HCT116 (cell line): ENCODE measurements around the gene SLC27A5.

Experiments used
- CEBPB ChIP-seq: IDR thresholded peaks from 2 replicates; pipeline ENCODE4 v1.6.1; 2012; ENCODE audit warnings: low read depth
- EGR1 ChIP-seq: IDR thresholded peaks from 2 replicates; pipeline ENCODE4 v1.6.1; 2012; ENCODE audit warnings: low read depth
- EZH2phosphoT487 ChIP-seq: fragments of 200-600 bp; IDR thresholded peaks from 2 replicates; pipeline ENCODE4 v1.6.1; 2018; ENCODE audit warnings: antibody characterized with exemption, borderline replicate concordance
- POLR2A ChIP-seq: IDR thresholded peaks from 2 replicates; pipeline ENCODE4 v1.7.0; 2011; ENCODE audit warnings: borderline replicate concordance; ENCODE audit not compliant: insufficient read depth, insufficient read length; ENCODE audit errors: extremely low read depth
- TF ChIP-seq, protein P1 (sequence below), 3 experiments: fragments of 200-600 bp in 1 of 3; sonication (generic) in 1 of 3; IDR thresholded peaks in 2 of 3; conservative IDR thresholded peaks in 1 of 3; 2 replicates each; pipeline ENCODE4 v1.5.1; 2012 to 2017; ENCODE audit warnings: low read depth in 2 of 3, low read length in 2 of 3, antibody characterized with exemption in 1 of 3, borderline replicate concordance in 1 of 3, control low read depth in 1 of 3, mild to moderate bottlenecking in 1 of 3, mixed read lengths in 1 of 3, mixed run types in 1 of 3, moderate library complexity in 1 of 3; ENCODE audit not compliant: insufficient read depth in 1 of 3

DNA sequence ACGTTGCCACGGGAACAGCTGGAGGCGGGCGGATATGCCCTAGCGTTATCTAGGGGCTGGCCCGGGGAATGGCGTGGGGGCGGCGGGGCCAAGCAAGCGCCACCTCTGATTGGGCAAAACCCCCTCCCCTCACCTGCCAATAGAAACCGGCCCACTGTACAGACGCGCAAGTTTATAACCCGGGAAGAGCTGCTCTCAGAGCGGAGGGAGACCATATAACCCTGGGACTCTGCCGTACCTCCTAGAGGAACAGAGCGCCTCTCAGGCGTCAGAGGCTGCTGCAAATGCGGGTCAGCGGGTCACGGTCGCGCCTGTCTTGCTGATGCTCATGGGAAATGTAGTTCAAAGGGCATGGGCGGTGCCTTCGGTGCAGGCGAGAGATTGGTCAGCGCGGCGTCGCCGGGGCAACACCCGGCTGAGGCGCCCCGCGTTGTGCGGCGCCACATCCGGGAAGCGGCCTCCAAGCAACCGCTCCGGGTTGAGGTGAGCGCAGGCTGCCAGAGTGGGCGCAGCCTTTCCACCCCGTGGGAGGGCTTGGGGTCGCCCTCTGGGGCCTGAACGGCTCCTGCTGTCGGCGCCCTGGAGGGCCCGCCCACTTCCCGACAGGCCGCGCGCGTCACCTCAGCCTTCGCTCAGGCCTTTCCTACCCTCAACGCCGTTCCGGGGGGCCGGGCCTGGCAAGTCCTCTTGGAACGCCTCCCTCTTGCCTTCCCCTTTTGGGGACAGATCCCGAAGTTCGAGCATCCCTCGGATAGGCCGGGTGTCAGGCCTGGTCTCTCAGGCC, 35.9 kb downstream of the SLC27A5 start, which contains the start of gene ZNF446:
- TF ChIP-seq POLR2A: peak; percentile 53
- TF ChIP-seq, protein P1, sequence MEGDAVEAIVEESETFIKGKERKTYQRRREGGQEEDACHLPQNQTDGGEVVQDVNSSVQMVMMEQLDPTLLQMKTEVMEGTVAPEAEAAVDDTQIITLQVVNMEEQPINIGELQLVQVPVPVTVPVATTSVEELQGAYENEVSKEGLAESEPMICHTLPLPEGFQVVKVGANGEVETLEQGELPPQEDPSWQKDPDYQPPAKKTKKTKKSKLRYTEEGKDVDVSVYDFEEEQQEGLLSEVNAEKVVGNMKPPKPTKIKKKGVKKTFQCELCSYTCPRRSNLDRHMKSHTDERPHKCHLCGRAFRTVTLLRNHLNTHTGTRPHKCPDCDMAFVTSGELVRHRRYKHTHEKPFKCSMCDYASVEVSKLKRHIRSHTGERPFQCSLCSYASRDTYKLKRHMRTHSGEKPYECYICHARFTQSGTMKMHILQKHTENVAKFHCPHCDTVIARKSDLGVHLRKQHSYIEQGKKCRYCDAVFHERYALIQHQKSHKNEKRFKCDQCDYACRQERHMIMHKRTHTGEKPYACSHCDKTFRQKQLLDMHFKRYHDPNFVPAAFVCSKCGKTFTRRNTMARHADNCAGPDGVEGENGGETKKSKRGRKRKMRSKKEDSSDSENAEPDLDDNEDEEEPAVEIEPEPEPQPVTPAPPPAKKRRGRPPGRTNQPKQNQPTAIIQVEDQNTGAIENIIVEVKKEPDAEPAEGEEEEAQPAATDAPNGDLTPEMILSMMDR (IDR thresholded peaks at IDR 0.05 in 2 of 3, conservative IDR thresholded peaks at IDR 0.05 in 1 of 3; ENCODE audit: borderline replicate concordance in 1 of 3, insufficient read depth in 1 of 3, low read depth in 2 of 3, low read length in 2 of 3): no peak
- peak; percentile 72 for TF ChIP-seq EGR1
- no peak for TF ChIP-seq CEBPB
- no peak for TF ChIP-seq EZH2phosphoT487
